GM18951 (cell line): Measurements from ENCODE around the gene OR8D2.
"Not testable (repeated sequence)": the region's sequence is repeated elsewhere in the genome, so short reads cannot be mapped to it uniquely, and the experiment has no call there.

Source experiments
- POLR2A ChIP-seq: IDR thresholded peaks from 4 replicates; pipeline ENCODE4 v1.6.1; 2011; ENCODE audit warnings: mild to moderate bottlenecking; ENCODE audit not compliant: insufficient read length, insufficient read depth; ENCODE audit errors: extremely low read depth
- in situ Hi-C: fragments of 300-500 bp; cut with MboI; formaldehyde crosslinking; loops from one replicate; pipeline ENCODE4 v1.12.0; 2022; ENCODE audit warnings: low sequenced_read_pairs, mixed read lengths, inconsistent platforms; ENCODE audit not compliant: unreplicated experiment

OR8D2 gene

DNA sequence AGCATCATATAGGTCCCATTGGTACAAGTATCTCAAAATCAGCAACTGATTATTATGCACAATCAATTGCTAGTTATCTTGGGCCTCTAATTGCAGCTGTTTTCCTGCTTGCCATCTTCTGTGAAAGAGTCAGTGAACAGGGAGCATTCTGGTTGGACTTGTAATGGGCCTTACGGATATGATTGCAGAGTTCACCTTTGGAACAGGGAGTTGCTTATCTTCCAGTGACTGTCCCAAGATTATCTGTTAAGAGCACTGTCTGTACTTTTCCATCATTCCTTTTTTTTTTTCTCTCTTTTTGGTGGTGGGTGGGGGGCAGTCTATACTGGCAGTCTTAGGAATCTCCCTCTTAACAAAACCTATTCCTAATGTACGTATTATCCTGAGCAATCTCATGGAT lies 46.0 kb downstream of the OR8D2 start:
- in situ Hi-C loops: no loop called here

DNA sequence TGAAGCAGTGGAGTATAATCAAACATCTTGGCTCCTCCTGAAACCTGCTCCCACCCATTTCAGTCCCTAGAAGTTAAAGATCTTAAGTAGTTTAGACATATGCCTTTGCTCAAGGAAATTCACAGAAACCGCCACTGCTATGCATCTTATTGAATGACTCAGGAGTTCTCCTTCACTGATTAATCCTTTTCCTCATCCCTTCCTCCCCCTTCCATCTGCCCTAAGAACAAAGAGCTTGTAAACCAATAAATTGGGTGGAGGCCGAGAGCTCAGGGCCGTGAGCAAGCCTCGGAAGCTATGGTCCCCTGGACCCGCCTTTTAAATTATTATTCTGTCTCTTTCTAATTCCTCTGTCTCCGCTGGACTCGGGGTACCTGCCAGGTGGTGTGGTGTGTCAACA lies 49.1 kb downstream of the OR8D2 start:
- in situ Hi-C loops: not testable (repeated sequence)

More for the DNA sequence above, 46.0 kb downstream of the OR8D2 start:
- no peak for TF ChIP-seq POLR2A
